ENCODE data around the gene RSPH3.

DNA sequence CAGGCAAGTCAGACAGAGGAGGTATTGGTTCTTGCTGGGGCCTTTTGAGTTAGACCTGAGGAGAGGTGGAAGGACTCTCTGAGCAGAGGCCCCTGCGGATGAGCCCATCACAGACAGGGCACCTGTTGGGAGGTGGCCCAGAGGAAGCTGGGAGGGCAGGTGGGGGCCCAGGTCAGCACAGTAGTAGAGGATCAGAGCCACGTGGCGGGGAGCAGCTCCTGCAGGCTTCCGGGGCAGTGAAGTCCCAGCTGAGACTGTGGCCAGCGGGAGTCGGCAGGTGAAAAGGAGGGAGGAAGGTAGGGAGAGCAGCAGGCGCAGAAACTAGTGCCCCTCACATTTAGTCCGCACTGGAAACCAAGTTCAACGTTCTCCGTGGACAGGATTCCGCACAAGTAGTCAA, 61.8 kb downstream of the RSPH3 start:
- TF ChIP-seq, protein P1, sequence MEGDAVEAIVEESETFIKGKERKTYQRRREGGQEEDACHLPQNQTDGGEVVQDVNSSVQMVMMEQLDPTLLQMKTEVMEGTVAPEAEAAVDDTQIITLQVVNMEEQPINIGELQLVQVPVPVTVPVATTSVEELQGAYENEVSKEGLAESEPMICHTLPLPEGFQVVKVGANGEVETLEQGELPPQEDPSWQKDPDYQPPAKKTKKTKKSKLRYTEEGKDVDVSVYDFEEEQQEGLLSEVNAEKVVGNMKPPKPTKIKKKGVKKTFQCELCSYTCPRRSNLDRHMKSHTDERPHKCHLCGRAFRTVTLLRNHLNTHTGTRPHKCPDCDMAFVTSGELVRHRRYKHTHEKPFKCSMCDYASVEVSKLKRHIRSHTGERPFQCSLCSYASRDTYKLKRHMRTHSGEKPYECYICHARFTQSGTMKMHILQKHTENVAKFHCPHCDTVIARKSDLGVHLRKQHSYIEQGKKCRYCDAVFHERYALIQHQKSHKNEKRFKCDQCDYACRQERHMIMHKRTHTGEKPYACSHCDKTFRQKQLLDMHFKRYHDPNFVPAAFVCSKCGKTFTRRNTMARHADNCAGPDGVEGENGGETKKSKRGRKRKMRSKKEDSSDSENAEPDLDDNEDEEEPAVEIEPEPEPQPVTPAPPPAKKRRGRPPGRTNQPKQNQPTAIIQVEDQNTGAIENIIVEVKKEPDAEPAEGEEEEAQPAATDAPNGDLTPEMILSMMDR (optimal IDR thresholded peaks at IDR 0.05 in 1 of 3, IDR thresholded peaks at IDR 0.05 in 1 of 3, conservative IDR thresholded peaks at IDR 0.05 in 1 of 3; ENCODE audit: extremely low read depth in 1 of 3, insufficient read depth in 2 of 3, low read length in 3 of 3), result no peak
- no peak for TF ChIP-seq EZH2 (IDR thresholded peaks at IDR 0.05; ENCODE audit: low read length)

All from keratinocyte (primary cell).